HL-60/S4 (cell line): ENCODE measurements around the gene MAMLD1.

Source experiments
- in situ Hi-C: fragments of 300-500 bp; cut with MboI; formaldehyde crosslinking; loops from 2 replicates; pipeline ENCODE4 v1.14.3; 2022; ENCODE audit warnings: low sequenced_read_pairs

The MAMLD1 gene

GRCh38 chrX:150405576-150405975 is 42.5 kb downstream of the MAMLD1 start:
- in situ Hi-C loops: no loop called here

- in situ Hi-C loops: no loop called here
Measured at GRCh38 chrX:150406596-150406995, 43.5 kb downstream of the MAMLD1 start.

GRCh38 chrX:150408007-150408406 is 44.9 kb downstream of the MAMLD1 start:
- in situ Hi-C loops: no loop called here

- in situ Hi-C loops: no loop called here
Measured at GRCh38 chrX:150408561-150408960, 45.4 kb downstream of the MAMLD1 start.

GRCh38 chrX:150409486-150409885 is 46.4 kb downstream of the MAMLD1 start:
- in situ Hi-C loops: no loop called here

- in situ Hi-C loops: no loop called here
Measured at GRCh38 chrX:150409964-150410363, 46.8 kb downstream of the MAMLD1 start.

GRCh38 chrX:150410513-150410912 is 47.4 kb downstream of the MAMLD1 start:
- in situ Hi-C loops: no loop called here

- in situ Hi-C loops: no loop called here
Measured at GRCh38 chrX:150411656-150412055, 48.5 kb downstream of the MAMLD1 start.

- in situ Hi-C loops: no loop called here
Measured at GRCh38 chrX:150414228-150414627, 51.1 kb downstream of the MAMLD1 start.

GRCh38 chrX:150416469-150416868 is 53.4 kb downstream of the MAMLD1 start:
- in situ Hi-C loops: no loop called here

GRCh38 chrX:150421816-150422215 is 58.7 kb downstream of the MAMLD1 start:
- in situ Hi-C loops: no loop called here

- in situ Hi-C loops: no loop called here
Measured at GRCh38 chrX:150429594-150429993, 66.5 kb downstream of the MAMLD1 start.

GRCh38 chrX:150436195-150436594 is 73.1 kb downstream of the MAMLD1 start:
- in situ Hi-C loops: no loop called here

- in situ Hi-C loops: no loop called here
Measured at GRCh38 chrX:150438165-150438564, 75.0 kb downstream of the MAMLD1 start.

- in situ Hi-C loops: no loop called here
Measured at GRCh38 chrX:150446151-150446550, 83.0 kb downstream of the MAMLD1 start.

- in situ Hi-C loops: no loop called here
Measured at GRCh38 chrX:150446995-150447394, 83.9 kb downstream of the MAMLD1 start.

GRCh38 chrX:150449313-150449712 is 86.2 kb downstream of the MAMLD1 start:
- in situ Hi-C loops: no loop called here

GRCh38 chrX:150450519-150451177 is 87.5 kb downstream of the MAMLD1 start:
- in situ Hi-C loops: no loop called here

GRCh38 chrX:150451953-150452352 is 88.8 kb downstream of the MAMLD1 start:
- in situ Hi-C loops: no loop called here

- in situ Hi-C loops: no loop called here
Measured at GRCh38 chrX:150454083-150454482, 91.0 kb downstream of the MAMLD1 start.

GRCh38 chrX:150454508-150455214 is 91.5 kb downstream of the MAMLD1 start:
- in situ Hi-C loops: no loop called here

- in situ Hi-C loops: no loop called here
Measured at GRCh38 chrX:150455215-150455608, 92.1 kb downstream of the MAMLD1 start.

GRCh38 chrX:150456466-150456865 is 93.3 kb downstream of the MAMLD1 start:
- in situ Hi-C loops: no loop called here
